ENCODE data around the gene TFCP2.

Gene TFCP2

GRCh38 chr12:51186465-51187085, 13.6 kb upstream of the TFCP2 start:
- Histone ChIP-seq H2BK120ac (ENCODE audit: low read depth, low read length) (no peak overlapping the region), H3K14ac (ENCODE audit: low read length) (no peak overlapping the region), H3K4me3 (ENCODE audit: low read length in 2 of 2) (no peak overlapping the region), H3K27me3 (ENCODE audit: control insufficient read depth in 3 of 3, insufficient read depth in 3 of 3, low read depth in 1 of 3, low read length in 3 of 3) (no peaks in the 10 kb centered on the region), H2AK5ac (ENCODE audit: low read depth, low read length) (no peak overlapping the region), H3K4me2 (ENCODE audit: insufficient read depth, low read length, poor library complexity, severe bottlenecking) (no peak overlapping the region), H2BK5ac (ENCODE audit: low read length) (no peak overlapping the region), H3K23ac (ENCODE audit: low read depth, low read length, poor library complexity) (no peak overlapping the region), H3K79me1 (ENCODE audit: low read depth, low read length) (no peaks in the 10 kb centered on the region), H4K91ac (ENCODE audit: low read depth, low read length, poor library complexity) (no peak overlapping the region), H3K9ac (ENCODE audit: low read depth, low read length, poor library complexity) (no peak overlapping the region), H2AFZ (ENCODE audit: low read length) (peak overlapping the region; percentile 82), H3K4ac (ENCODE audit: low read length) (no peak overlapping the region), H3K4me1 (ENCODE audit: control insufficient read depth in 2 of 2, insufficient read depth in 1 of 2, low read depth in 1 of 2, low read length in 2 of 2) (peaks cover 12 to 14% of the 10 kb centered on the region in 2 donors), H3K36me3 (replicated peaks in 1 of 2; ENCODE audit: control insufficient read depth in 2 of 2, insufficient read depth in 2 of 2, low read length in 2 of 2) (no peaks in the 10 kb centered on the region), H3K18ac (ENCODE audit: low read length) (no peak overlapping the region), H3K27ac (replicated peaks; ENCODE audit: low read length) (no peak overlapping the region), H3K9me3 (replicated peaks in 1 of 2; ENCODE audit: control insufficient read depth in 2 of 2, insufficient read depth in 1 of 2, low read depth in 1 of 2, low read length in 2 of 2) (peaks cover 0 to under 1% of the 10 kb centered on the region in 2 donors), H2BK15ac (ENCODE audit: low read length) (no peak overlapping the region), H2BK12ac (ENCODE audit: low read length) (no peak overlapping the region), H4K8ac (ENCODE audit: low read depth, low read length) (no peak overlapping the region)
- no peak for DNase-seq (ENCODE audit: low spot score)
- no CpG with 5 or more reads among the region's 3 CpGs for WGBS, 2 donors (ENCODE audit: extremely low coverage in 2 of 2, insufficient read length in 2 of 2, insufficient replicate concordance in 1 of 2)

GRCh38 chr12:51185171-51185717, 12.3 kb upstream of the TFCP2 start:
- H3K36me3 ChIP-seq (replicated peaks in 1 of 2; ENCODE audit: control insufficient read depth in 2 of 2, insufficient read depth in 2 of 2, low read length in 2 of 2) = no peaks in the 10 kb centered on the region
- H3K4ac ChIP-seq (ENCODE audit: low read length) = no peak overlapping the region
- no peaks in the 10 kb centered on the region for H3K9me3 ChIP-seq (replicated peaks in 1 of 2; ENCODE audit: control insufficient read depth in 2 of 2, insufficient read depth in 1 of 2, low read depth in 1 of 2, low read length in 2 of 2)
- H3K23ac ChIP-seq (ENCODE audit: low read depth, low read length, poor library complexity) = no peak overlapping the region
- no peak overlapping the region for H2BK15ac ChIP-seq (ENCODE audit: low read length)
- H3K14ac ChIP-seq (ENCODE audit: low read length) = no peak overlapping the region
- peak overlapping the region in 1 of 2 donors; percentile 59 for H3K4me3 ChIP-seq (ENCODE audit: low read length in 2 of 2)
- H4K91ac ChIP-seq (ENCODE audit: low read depth, low read length, poor library complexity) = no peak overlapping the region
- no peak for DNase-seq (ENCODE audit: low spot score)
- H2AFZ ChIP-seq (ENCODE audit: low read length) = no peak overlapping the region
- H3K79me1 ChIP-seq (ENCODE audit: low read depth, low read length) = no peaks in the 10 kb centered on the region
- no peak overlapping the region for H4K8ac ChIP-seq (ENCODE audit: low read depth, low read length)
- H2BK5ac ChIP-seq (ENCODE audit: low read length) = no peak overlapping the region
- no peak overlapping the region for H2BK12ac ChIP-seq (ENCODE audit: low read length)
- no peak overlapping the region for H3K9ac ChIP-seq (ENCODE audit: low read depth, low read length, poor library complexity)
- peaks cover 12 to 14% of the 10 kb centered on the region in 2 donors for H3K4me1 ChIP-seq (ENCODE audit: control insufficient read depth in 2 of 2, insufficient read depth in 1 of 2, low read depth in 1 of 2, low read length in 2 of 2)
- H3K18ac ChIP-seq (ENCODE audit: low read length) = no peak overlapping the region
- no CpG with 5 or more reads among the region's 6 CpGs for WGBS, 2 donors (ENCODE audit: extremely low coverage in 2 of 2, insufficient read length in 2 of 2, insufficient replicate concordance in 1 of 2)
- no peak overlapping the region for H2AK5ac ChIP-seq (ENCODE audit: low read depth, low read length)
- no peak overlapping the region for H3K4me2 ChIP-seq (ENCODE audit: insufficient read depth, low read length, poor library complexity, severe bottlenecking)
- no peak overlapping the region for H2BK120ac ChIP-seq (ENCODE audit: low read depth, low read length)
- no peaks in the 10 kb centered on the region for H3K27me3 ChIP-seq (ENCODE audit: control insufficient read depth in 3 of 3, insufficient read depth in 3 of 3, low read depth in 1 of 3, low read length in 3 of 3)
- no peak overlapping the region for H3K27ac ChIP-seq (replicated peaks; ENCODE audit: low read length)

- no CpG with 5 or more reads among the region's 3 CpGs for WGBS, 2 donors (ENCODE audit: extremely low coverage in 2 of 2, insufficient read length in 2 of 2, insufficient replicate concordance in 1 of 2)
- H3K23ac ChIP-seq (ENCODE audit: low read depth, low read length, poor library complexity) = no peak overlapping the region
- no peaks in the 10 kb centered on the region for H3K9me3 ChIP-seq (replicated peaks in 1 of 2; ENCODE audit: control insufficient read depth in 2 of 2, insufficient read depth in 1 of 2, low read depth in 1 of 2, low read length in 2 of 2)
- H3K36me3 ChIP-seq (replicated peaks in 1 of 2; ENCODE audit: control insufficient read depth in 2 of 2, insufficient read depth in 2 of 2, low read length in 2 of 2) = no peaks in the 10 kb centered on the region
- H2AK5ac ChIP-seq (ENCODE audit: low read depth, low read length) = no peak overlapping the region
- no peak overlapping the region for H4K8ac ChIP-seq (ENCODE audit: low read depth, low read length)
- no peak overlapping the region for H3K18ac ChIP-seq (ENCODE audit: low read length)
- no peak overlapping the region for H3K4me2 ChIP-seq (ENCODE audit: insufficient read depth, low read length, poor library complexity, severe bottlenecking)
- no peak overlapping the region for H4K91ac ChIP-seq (ENCODE audit: low read depth, low read length, poor library complexity)
- H2AFZ ChIP-seq (ENCODE audit: low read length) = peak overlapping the region; percentile 81
- no peak overlapping the region for H3K4me3 ChIP-seq (ENCODE audit: low read length in 2 of 2)
- no peak overlapping the region for H3K14ac ChIP-seq (ENCODE audit: low read length)
- H3K4ac ChIP-seq (ENCODE audit: low read length) = no peak overlapping the region
- H2BK15ac ChIP-seq (ENCODE audit: low read length) = no peak overlapping the region
- H3K27ac ChIP-seq (replicated peaks; ENCODE audit: low read length) = no peak overlapping the region
- DNase-seq (ENCODE audit: low spot score) = no peak
- H2BK5ac ChIP-seq (ENCODE audit: low read length) = no peak overlapping the region
- peaks cover 12 to 14% of the 10 kb centered on the region in 2 donors for H3K4me1 ChIP-seq (ENCODE audit: control insufficient read depth in 2 of 2, insufficient read depth in 1 of 2, low read depth in 1 of 2, low read length in 2 of 2)
- no peak overlapping the region for H2BK12ac ChIP-seq (ENCODE audit: low read length)
- H2BK120ac ChIP-seq (ENCODE audit: low read depth, low read length) = no peak overlapping the region
- H3K79me1 ChIP-seq (ENCODE audit: low read depth, low read length) = no peaks in the 10 kb centered on the region
- H3K27me3 ChIP-seq (ENCODE audit: control insufficient read depth in 3 of 3, insufficient read depth in 3 of 3, low read depth in 1 of 3, low read length in 3 of 3) = no peaks in the 10 kb centered on the region
- H3K9ac ChIP-seq (ENCODE audit: low read depth, low read length, poor library complexity) = no peak overlapping the region
These were observed 10.9 kb upstream of the TFCP2 start for GRCh38 chr12:51183816-51184215.

- Histone ChIP-seq H3K23ac (ENCODE audit: low read depth, low read length, poor library complexity) (no peak overlapping the region), H2AFZ (ENCODE audit: low read length) (peak overlapping the region; percentile 81), H3K9ac (ENCODE audit: low read depth, low read length, poor library complexity) (no peak overlapping the region), H3K27ac (replicated peaks; ENCODE audit: low read length) (no peak overlapping the region), H2BK15ac (ENCODE audit: low read length) (no peak overlapping the region), H3K79me1 (ENCODE audit: low read depth, low read length) (no peaks in the 10 kb centered on the region), H3K18ac (ENCODE audit: low read length) (no peak overlapping the region), H3K36me3 (replicated peaks in 1 of 2; ENCODE audit: control insufficient read depth in 2 of 2, insufficient read depth in 2 of 2, low read length in 2 of 2) (no peaks in the 10 kb centered on the region), H3K4me2 (ENCODE audit: insufficient read depth, low read length, poor library complexity, severe bottlenecking) (no peak overlapping the region), H4K91ac (ENCODE audit: low read depth, low read length, poor library complexity) (no peak overlapping the region), H2BK12ac (ENCODE audit: low read length) (no peak overlapping the region), H2BK5ac (ENCODE audit: low read length) (no peak overlapping the region), H3K27me3 (ENCODE audit: control insufficient read depth in 3 of 3, insufficient read depth in 3 of 3, low read depth in 1 of 3, low read length in 3 of 3) (no peaks in the 10 kb centered on the region), H3K4me1 (ENCODE audit: control insufficient read depth in 2 of 2, insufficient read depth in 1 of 2, low read depth in 1 of 2, low read length in 2 of 2) (peaks cover 10 to 14% of the 10 kb centered on the region in 2 donors), H3K4ac (ENCODE audit: low read length) (no peak overlapping the region), H3K14ac (ENCODE audit: low read length) (no peak overlapping the region), H2AK5ac (ENCODE audit: low read depth, low read length) (no peak overlapping the region), H2BK120ac (ENCODE audit: low read depth, low read length) (no peak overlapping the region), H4K8ac (ENCODE audit: low read depth, low read length) (no peak overlapping the region), H3K9me3 (replicated peaks in 1 of 2; ENCODE audit: control insufficient read depth in 2 of 2, insufficient read depth in 1 of 2, low read depth in 1 of 2, low read length in 2 of 2) (no peaks in the 10 kb centered on the region), H3K4me3 (ENCODE audit: low read length in 2 of 2) (no peak overlapping the region)
- DNase-seq (ENCODE audit: low spot score) = no peak
- no CpG with 5 or more reads among the region's 3 CpGs for WGBS, 2 donors (ENCODE audit: extremely low coverage in 2 of 2, insufficient read length in 2 of 2, insufficient replicate concordance in 1 of 2)
These were observed 10.4 kb upstream of the TFCP2 start for GRCh38 chr12:51183349-51183748.

All from neuronal stem cell (in vitro differentiated cells).